Lower leg skin (tissue), 3 donors: Measurements from ENCODE around the gene CEP104.

Experiments
- POLR2A ChIP-seq, 2 donors: fragments of 450-650 bp; IDR thresholded peaks; one replicate each; pipeline ENCODE4 v1.6.1; 2016 to 2017; ENCODE audit warnings: antibody characterized with exemption in 2 of 2, mild to moderate bottlenecking in 1 of 2, moderate library complexity in 1 of 2
- TF ChIP-seq, protein P1 (sequence below), 3 donors: fragments of 450-650 bp; IDR thresholded peaks; one replicate each; pipeline ENCODE4 v1.5.1; 2016; ENCODE audit warnings: antibody characterized with exemption in 3 of 3, mild to moderate bottlenecking in 3 of 3, moderate library complexity in 2 of 3

DNA sequence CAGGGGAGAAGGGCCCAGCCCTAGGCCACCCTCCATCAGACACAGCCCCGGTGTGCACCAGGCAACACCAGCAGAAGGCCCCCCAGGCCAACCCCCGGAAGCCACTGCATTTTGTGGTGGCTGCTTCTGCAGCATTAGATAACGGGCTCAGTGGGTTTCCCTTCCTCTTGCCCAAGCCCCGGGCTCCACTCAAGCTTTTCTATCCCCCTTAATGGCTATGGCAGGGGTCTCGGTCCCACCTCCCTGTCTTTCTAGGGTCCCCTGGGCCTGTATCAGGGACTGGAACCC is 24.1 kb upstream of the CEP104 start:
- TF ChIP-seq, protein P1, sequence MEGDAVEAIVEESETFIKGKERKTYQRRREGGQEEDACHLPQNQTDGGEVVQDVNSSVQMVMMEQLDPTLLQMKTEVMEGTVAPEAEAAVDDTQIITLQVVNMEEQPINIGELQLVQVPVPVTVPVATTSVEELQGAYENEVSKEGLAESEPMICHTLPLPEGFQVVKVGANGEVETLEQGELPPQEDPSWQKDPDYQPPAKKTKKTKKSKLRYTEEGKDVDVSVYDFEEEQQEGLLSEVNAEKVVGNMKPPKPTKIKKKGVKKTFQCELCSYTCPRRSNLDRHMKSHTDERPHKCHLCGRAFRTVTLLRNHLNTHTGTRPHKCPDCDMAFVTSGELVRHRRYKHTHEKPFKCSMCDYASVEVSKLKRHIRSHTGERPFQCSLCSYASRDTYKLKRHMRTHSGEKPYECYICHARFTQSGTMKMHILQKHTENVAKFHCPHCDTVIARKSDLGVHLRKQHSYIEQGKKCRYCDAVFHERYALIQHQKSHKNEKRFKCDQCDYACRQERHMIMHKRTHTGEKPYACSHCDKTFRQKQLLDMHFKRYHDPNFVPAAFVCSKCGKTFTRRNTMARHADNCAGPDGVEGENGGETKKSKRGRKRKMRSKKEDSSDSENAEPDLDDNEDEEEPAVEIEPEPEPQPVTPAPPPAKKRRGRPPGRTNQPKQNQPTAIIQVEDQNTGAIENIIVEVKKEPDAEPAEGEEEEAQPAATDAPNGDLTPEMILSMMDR (IDR thresholded peaks at IDR 0.05): no peak
- no peak for TF ChIP-seq POLR2A (IDR thresholded peaks at IDR 0.05)
